ENCODE measurements around the gene WRNIP1.
A peak's percentile ranks its signal among the peaks of the same experiment; 100 is the strongest.

WRNIP1 gene

GRCh38 chr6:2765166-2765895, at the start of gene WRNIP1:
Gene WRNIP1 (plus strand): TSS chr6:2765393. CDS start chr6:2765623, 230 bp downstream.
- peak; percentile 92 for DNase-seq

DNA sequence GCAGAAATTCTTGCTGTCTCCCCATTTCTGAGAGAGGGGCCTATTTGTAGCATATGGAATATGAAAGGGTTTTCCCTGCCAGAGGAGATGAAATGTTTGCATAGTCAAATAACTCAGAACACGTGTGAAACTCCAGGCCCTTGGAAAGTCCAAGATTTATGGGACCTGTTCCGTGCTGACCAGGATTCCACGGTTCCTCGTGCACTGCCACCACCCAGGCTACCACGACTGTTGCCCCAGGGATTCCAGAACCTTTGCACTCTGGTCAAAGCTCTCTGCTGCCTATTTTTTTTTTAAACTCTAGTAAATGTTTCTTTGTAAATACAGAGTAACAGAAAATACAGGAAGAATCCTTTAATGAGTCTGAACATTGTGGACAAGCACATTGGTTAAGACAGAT, 49.5 kb upstream of the WRNIP1 start:
- no peak for DNase-seq

DNA sequence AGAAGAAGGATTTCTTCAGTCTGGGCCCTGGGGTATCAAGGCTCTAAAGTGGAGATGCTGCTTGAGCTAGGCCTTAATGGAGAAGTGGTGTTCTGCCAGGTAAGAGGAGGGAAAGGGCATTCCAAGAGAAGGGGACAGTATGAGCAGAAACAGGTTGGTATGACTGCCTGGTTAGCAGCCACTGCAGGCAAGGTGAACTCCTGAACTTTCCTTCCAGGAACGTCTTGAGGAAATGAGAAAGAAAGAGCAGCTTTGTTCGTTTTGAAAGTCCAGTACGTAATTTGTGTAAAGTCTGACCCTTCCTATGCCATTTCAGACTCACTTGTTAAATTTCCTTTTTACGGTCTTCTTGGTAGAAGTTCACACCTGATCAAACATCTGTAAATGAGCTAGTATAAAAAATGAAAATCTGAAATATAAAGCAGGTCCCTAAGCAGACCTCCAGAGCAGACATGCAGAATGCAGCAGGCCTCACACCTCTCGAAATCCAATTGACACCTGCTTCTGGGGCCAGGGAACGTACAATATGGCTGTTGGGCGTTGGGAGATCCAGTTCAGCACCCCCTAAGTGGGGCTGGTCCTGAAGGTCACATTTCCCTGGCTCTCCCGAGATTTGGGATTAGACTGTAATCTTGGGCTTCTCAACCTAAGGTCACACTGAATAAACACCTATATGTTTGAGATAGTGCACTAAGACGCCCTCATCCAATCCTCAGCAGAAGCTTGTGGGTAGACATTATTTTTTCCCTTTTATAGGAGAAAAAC, 48.1 kb upstream of the WRNIP1 start:
- no peak for DNase-seq

- DNase-seq = no peak
Measured at GRCh38 chr6:2718334-2719092, 46.7 kb upstream of the WRNIP1 start.

GRCh38 chr6:2719093-2719455, 46.1 kb upstream of the WRNIP1 start:
- DNase-seq = no peak

- no peak for DNase-seq
Measured at GRCh38 chr6:2721219-2721618, 44.0 kb upstream of the WRNIP1 start.

DNA sequence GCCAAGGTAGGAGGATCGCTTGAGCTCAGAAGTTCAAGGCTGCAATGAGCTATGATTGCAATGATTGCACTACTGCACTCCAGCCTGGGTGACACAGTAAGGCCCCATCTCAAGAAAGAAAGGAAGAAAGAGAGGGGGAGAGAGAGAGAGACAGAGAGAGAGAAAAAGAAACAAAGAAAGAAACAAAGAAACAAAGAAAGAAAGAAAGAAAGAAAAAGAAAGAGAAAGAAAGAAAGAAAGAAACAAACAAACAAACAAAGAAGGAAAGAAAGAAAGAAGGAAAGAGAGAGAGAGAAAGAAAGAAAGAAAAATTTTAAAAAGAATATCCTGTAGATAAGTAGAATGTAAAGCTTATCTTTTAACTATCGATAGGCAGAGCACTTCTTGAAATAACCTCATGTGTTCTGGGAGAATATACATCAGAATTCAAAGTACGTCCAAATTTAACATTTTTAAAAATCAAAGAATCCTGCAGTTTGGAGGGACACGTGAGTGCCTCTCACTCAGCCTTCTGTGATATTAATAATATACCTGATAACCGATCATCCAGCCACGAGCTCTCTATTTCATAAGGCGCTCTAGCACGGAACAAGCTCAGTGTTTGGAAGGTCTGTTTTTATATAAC, 39.7 kb upstream of the WRNIP1 start:
- DNase-seq = no peak

DNA sequence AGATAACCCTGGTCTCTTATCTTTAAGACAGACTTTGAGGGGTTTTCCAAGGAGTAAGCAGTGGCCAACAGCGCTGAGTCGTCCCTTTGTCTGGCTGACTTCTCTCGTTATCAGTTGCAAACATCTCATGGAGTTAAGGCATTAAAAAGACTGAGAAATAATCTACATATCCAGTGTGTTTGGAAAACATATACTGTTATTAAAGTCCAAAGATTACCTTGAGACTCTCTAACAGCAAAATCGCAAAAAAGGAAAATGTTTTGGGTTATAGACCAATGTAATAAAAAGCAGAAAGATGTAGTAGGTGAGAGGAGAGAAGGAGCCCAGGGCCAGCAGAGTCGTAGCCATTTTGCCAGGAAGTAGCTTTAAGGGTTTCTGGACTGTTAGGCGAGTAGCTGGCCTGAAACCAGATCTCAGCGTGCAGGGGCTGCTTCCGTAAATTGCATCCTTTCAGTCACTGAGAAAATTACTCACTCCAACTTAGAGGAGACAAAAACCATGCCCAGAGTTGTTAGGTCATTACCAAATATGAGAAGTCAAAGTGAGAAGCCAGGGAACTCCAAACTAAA, 39.1 kb upstream of the WRNIP1 start:
- no peak for DNase-seq

- DNase-seq = no peak
Measured at GRCh38 chr6:2729921-2730320, 35.3 kb upstream of the WRNIP1 start.

DNA sequence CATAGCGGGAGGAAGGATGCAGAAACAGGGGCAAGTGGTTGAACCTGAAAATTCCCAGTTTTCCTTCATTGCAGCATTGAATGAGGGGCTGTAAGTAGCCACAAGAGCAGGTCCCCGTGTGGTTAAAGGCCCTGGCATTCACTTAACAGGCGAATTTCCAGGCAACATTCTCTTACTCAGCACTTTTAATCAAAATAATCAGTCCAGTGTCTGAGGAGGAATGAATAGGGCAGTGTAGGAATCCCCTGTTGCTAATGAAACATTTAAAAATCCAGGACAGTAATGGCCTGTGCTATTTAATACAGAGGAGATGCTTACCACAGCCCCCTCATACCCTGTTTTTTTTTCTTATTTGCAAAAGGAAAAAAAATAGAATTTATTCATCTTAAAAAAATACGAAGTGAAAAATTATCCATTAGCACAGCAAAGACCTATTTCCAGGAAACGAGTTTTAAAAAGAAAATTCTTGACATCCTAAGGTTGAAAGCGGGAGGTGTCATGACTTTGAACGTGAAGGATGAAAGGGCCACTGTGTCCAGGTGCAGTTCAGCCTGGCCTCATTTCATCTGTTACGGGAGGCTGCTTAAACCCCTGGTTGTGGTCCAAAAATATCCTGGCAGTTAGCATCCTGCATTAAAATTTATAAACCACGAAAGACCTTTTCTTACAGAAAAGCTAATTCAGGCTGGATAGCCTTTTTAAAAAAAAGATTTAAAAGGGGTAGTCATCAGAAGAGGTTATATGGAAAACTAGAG, 34.7 kb upstream of the WRNIP1 start:
- no peak for DNase-seq

DNA sequence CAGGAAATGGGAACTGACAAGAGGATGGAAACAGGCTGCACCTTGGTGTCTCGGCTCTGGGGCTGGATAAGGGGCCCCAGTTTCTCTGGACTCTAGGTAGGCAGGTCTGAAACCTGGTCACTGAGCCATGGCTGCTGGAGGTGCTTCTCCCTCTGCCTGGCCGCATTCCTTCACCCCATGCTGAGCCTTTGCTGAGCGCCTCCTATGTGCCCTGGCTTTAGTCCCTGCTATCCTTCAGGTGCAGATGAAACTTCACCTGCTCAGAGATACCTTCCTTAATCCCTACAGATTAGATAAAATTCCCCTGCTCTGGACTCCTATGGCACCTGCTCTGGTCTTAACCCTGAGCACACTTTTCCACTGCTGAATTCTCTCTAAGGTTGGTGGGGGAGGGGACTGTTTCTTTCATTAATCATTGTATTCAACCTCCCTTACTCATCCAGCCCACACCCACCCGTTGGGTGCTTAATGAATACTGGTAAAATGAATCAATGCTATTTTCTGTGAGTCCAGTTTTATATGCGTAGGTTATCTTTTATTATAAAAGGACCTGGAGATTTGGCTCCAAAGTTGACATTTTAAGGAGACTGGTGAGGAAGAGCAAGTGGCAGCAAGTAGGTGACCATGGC, 33.8 kb upstream of the WRNIP1 start:
- no peak for DNase-seq

GRCh38 chr6:2732503-2733089, 32.6 kb upstream of the WRNIP1 start:
- DNase-seq = no peak

- no peak for DNase-seq
Measured at GRCh38 chr6:2733324-2733723, 31.9 kb upstream of the WRNIP1 start.

GRCh38 chr6:2733736-2734480, 31.3 kb upstream of the WRNIP1 start:
- no peak for DNase-seq

GRCh38 chr6:2734488-2735166, 30.6 kb upstream of the WRNIP1 start:
- no peak for DNase-seq

DNA sequence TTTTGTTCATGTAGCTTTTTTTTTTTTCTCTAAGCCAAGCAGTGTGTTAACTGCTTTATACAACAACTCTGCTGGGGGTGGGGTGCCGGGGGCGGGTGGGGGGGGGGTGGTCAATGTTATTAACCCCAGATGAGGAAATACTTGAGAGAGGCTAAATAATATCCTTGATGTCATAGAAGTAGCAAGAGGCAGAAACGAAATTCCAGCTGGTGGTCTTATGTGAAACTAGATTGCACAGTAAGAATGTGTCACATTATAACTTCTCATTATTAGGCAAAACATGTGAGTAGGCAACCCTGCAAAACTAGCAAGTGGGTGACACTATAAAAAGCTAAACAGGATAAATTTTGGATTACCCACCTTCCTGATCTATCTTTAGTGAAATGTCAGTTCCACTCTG, 27.3 kb upstream of the WRNIP1 start:
- DNase-seq = no peak

- no peak for DNase-seq
Measured at GRCh38 chr6:2738373-2738979, 26.7 kb upstream of the WRNIP1 start.

DNA sequence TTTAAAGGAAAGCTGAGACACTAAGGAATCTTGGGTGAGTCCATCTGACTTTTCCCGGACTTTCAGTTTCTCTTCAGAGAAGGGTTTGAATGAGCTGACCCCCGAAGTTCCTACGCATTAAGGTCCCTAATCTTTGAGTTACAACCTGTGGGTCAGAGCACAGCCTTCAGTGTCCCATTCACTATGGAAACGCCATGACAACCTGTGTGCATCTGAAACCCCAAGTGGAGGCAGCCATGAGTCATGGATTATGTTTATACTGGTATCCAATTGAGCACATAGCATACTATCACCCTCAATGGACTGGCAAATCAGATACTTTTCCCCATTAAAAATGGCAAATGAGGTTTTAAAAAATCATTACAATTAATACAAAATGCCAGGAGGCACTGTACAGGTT, 25.9 kb upstream of the WRNIP1 start:
- DNase-seq = no peak

DNA sequence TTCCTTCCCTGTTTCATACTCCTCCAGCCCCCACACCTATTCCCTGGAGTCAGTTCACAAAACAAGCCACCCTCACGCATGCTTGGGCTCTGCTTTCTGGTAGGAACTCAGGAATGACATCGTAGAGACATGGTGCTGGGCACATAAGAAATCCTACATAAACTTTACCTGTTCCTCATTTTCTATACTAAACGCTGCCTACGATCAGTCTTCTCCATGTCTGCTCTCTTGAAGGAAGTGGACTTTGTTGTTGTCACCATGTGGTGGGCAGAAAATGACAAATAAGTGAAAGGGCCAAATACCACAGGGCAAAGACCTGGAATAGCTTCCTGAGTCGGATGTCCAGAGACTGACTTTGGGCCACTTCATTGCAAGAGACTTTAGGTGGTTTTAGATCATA, 24.6 kb upstream of the WRNIP1 start:
- DNase-seq = no peak

GRCh38 chr6:2741756-2742155, 23.4 kb upstream of the WRNIP1 start:
- no peak for DNase-seq

Data from NCI-H510A (cell line).